Vagina (tissue), 2 donors: ENCODE data around the gene SVEP1.

Experiments used
- CTCF ChIP-seq, 3 experiments: fragments of 450-650 bp in 2 of 3; fragments of 200-600 bp in 1 of 3; sonication (generic) in 1 of 3; IDR thresholded peaks; one replicate each; pipeline ENCODE4 v1.5.1; 2017 to 2019; ENCODE audit warnings: antibody characterized with exemption in 3 of 3, mild to moderate bottlenecking in 2 of 3, moderate library complexity in 2 of 3
- POLR2A ChIP-seq, 2 donors: fragments of 450-650 bp; IDR thresholded peaks; one replicate each; pipeline ENCODE4 v1.6.1; 2017; ENCODE audit warnings: antibody characterized with exemption in 2 of 2, mild to moderate bottlenecking in 2 of 2, moderate library complexity in 2 of 2

DNA sequence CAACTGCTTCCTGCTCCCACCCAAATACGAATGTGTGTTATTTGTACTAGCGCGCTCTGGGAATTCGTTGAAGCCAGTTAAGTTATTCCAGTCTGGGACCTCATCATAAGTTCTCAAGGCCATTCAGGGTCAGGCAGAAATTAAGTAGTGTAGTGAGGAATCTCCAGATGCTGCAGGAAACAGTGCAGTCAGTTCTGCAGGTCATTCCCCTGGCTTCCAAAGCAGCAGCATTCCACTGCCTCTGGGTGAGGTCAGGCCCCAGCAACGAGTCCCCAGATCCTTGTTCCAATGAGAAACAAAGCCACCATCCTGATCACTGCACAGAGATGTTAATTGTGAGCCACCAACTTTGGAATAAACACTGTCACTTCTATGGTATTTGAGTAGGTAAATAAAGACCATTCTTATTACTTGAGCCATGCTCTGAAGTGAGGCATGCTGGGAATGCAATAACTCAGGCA is 33.1 kb downstream of the SVEP1 start:
- no peak for TF ChIP-seq CTCF (IDR thresholded peaks at IDR 0.05)
- no peak for TF ChIP-seq POLR2A (IDR thresholded peaks at IDR 0.05)
